HG02973 (cell line): ENCODE results near the gene INSL3.

Experiments used
- ATAC-seq: cut with Tn5 transposase; IDR thresholded peaks from one replicate; pipeline ENCODE4 v1.9.1; 2021; ENCODE audit warnings: moderate library complexity; ENCODE audit not compliant: unreplicated experiment

INSL3 gene

DNA sequence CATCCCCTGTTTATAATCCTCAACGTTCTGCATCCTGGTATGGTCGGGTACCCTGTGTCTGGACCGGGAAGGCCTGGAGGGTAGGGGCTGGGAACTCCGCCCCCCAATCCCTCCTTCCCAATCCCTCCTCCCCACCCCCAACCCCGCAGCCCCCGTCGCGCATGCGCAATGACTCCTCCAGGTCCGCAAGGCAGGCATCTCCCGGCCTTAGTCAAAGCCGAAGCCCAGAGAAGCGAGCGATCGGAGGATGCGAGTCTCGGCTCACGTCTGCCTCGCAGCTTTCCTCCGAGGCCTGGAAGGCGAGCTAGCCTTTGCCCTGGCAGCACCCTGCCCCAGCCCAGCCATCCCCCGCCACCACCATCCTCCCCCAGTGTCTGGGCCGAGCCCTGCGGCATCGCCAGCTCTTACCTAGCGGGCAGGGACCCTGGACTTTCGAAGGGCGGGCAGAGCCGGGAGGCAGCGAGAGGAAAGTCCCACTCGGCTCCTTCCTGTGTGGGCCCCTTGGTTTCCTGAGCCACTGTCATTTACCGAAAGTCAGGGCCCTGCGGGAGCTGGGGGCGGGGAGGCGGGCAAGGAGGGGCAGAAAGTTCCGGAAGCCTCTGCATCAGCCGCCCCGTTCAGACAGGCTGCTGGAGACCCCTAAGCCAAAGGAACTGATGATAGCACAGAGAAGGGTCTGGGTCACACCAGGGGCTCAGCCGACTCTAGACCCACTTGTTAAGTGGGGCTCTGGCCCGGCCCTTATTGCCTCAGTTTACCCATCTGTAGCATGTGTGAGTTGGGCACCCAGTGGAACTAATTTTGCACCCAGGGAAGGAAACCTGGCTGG, 26.4 kb upstream of the INSL3 start, which contains the start of gene JAK3:
JAK3 (minus strand) TSS at position 445 of the 829 bp plus-strand sequence. CDS start 3,565 bp downstream, outside the sequence.
- ATAC-seq, result peak; percentile 52

DNA sequence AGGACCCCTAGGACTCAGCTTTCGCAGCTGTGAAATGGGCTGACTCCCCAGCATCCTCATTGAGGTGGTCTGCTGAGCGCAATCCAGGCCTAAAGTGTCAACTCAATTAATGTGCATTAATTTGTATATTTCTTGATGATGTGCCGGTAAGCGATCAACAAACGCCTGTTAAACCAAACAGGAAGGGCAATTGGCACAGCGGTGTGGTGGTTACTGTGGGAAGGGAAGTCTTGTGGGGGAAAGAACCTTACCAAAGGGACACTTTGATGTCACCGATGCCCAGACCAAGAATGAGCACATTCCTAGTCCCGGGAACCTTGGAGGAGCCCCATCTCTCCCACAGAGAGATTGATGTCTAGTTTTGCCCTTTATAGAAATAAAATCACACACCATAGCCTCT, 24.8 kb upstream of the INSL3 start:
- no peak for ATAC-seq

DNA sequence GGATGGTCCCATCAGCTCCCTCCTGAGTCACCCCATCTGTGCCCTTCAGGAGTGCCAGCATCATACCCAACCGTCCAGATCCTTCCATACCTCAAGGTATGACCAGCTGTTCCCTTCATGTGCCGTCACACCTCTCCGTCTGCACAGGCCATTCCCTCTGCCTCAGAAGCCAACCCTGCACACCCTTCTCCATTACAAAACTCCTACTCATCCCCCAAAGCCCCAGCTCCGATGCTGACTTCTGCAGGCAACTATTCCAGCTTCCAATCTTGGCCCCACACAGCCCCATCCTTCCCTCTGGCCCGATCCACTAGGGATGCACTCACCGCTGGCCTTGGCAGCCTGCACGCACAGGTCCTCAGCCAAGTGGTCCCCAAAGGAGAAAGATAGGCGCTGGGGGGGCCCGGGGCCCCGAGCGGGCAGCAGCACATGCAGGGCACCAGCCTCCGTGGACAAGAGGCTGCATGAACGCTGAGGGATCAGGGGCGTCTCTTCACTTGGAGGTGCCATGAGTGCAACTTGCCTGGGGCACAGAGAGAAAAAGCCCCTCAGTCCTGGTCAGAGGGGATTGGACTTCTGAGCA, 22.7 kb upstream of the INSL3 start:
- ATAC-seq, result no peak

DNA sequence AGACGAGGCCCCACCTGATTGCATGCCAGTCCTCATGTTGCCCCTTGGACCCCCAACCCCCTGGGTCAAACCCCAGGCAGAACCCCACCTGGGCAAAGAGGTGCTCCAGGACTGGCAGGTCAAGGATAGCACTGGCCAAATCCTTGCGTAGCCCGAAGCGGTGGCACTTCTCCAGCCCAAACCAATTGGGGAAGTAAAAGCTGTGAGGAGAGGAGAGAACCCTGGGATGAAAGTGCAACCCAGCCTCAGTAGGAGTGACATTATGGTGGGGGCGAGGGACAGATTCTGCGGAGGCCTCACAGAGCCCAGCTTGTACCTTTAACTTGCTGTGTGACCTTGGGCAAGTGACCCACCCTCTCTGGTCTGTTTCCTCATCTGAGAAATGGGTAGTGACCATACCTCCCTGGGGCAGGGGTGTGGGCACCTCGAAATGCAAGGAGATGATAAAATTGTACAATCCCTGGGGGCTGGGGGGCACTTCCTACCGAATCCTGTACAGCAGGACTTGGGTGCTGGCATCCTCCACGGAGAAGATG, 22.0 kb upstream of the INSL3 start:
- no peak for ATAC-seq

DNA sequence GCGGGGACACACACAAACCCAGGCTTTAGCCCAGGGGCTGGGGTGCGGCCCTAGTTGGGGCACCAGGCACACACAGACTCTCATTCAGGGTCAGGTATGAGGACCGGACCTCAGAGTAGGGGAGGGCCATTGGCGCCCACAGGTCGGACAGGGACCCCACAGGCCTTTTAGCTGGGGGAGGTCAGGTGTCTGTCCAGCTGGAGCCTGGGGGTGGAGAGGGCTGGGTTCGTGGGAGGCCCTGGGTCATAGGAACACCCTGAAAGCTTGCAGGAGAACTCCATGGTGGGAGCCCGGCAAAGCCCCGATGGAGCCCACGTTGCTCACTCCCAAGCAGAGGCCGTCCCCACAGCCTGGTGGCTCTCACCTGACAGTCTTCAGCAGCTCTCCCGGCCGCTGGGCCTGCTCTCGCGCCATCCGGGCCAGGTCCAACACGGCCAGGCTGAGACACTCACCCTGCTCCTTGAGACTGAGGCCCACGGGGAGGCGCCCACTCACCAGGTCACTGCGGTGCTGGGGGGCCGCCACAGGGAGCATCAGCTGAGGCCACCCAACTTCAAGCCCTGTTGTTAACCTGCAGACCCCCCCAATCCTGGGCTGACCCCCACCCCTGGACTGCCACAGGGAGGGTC, 21.5 kb upstream of the INSL3 start:
- ATAC-seq, result no peak

DNA sequence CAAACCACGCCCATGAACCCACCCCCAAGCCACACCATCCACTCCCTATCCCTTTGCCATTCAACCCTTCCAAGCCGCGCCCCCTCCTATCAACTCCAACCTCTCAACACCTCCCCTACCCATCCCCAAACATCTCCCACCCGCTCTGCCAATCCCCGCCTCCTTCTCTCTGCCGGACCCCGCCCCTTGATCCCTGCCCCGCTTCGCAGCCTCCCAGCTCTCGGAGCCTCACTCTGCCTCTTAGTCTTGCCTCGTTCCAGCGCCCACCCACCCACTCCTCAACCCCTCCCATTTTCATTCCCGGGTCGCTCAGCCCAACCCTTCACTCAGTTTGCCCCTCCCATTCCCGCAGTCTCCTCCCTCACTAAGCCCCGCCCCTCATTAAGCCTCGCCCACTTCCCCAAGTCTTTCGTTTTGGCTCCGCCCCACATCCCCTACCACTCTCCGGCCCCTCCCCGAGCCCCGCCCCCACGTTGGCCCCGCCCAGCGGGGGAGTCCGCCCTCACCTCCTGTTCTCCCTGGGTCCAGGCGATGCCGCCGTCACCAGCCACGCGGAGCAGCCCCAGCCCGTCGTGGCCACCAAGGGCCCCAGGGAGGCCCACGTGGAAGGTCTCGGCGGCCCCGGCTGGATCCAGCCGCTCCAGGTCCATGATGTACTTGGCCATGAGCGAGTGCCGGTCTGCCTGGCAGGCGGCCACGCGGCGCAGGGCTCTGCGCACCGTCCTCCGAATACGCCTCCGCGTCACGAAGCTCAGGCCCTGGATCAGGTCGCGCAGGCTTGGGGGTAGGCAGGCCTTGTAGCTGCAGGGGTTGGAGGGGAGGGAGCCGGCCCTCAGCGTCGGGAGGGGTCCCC, 20.7 kb upstream of the INSL3 start:
- no peak for ATAC-seq

DNA sequence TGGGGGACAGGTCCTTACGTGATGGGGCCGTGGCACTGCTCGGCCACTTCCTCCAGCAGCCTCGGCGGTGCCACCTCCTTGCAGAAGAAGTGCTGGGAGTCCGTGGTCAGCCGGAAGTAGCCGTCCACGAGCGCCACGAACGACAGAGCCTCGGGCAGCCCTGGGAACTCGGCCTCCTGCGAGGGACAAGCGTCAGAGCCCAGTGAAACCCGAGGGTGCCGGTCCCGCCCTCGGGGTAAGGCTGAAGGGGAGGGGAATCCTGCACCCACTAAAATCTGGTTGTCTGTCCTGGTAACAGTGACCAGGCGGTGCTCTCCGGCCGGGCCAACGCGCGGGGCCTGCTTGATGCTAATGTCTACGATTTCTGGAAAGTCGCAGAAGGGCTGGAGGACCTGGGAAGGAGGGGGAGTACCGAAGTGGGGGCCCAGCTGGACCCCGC, 20.1 kb upstream of the INSL3 start:
- ATAC-seq, result no peak

DNA sequence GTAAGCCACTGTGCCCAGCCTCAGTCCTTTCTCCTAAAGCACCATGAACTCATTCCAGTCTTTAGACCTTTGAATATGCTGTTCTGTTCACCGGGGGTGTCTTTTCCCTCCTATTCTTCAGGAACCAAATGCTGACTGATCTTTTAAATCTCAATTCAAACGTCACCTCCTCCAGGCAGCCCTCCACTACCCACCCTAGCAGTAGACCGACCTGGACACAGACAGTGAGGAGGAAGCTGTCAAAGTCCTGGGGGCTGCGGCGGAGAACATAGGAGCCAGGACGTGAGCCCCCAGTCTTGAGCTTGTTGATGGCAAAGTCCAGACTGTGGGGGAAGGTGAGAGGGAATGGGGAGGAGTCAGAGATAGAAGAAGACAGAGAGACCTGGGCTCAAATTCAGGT, 18.7 kb upstream of the INSL3 start:
- ATAC-seq, result no peak

DNA sequence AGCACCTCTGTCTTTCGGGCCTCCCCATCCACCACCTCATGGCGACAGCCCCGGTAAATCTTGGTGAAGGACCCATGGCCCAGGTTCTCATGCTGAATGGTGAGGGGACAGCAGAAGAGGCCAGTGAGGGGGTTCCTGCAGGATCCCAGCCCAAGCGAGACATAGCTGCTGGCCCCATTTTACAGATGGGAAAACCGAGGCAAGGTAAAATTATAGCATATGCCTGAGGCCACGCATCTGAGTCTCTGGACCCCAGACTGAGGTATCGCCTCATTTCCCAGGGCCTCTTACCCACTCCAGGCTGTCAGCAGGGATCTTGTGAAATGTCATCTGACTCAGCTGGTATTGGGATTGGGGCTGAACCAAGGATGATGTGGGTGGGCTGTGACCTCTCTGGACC, 16.7 kb upstream of the INSL3 start:
- no peak for ATAC-seq

DNA sequence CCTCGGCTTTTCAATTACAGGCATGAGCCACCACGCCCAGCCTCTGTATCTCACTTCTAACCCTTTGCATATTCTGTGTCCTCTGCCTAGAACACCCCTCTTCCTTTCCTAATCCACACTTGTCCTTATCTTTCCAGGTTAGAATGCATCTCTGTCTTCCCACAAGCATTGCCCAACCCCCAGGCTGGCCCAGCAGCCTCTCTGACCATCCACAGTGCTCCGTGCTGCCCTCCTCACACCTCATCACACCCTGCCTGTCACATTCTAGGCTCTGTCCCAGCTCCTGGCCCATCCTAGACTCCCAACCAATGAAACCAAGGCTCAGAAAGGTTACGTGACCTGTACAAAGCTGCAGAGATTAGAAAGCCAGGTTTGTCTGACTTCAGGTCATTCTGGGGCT, 15.2 kb upstream of the INSL3 start:
- ATAC-seq, result no peak

DNA sequence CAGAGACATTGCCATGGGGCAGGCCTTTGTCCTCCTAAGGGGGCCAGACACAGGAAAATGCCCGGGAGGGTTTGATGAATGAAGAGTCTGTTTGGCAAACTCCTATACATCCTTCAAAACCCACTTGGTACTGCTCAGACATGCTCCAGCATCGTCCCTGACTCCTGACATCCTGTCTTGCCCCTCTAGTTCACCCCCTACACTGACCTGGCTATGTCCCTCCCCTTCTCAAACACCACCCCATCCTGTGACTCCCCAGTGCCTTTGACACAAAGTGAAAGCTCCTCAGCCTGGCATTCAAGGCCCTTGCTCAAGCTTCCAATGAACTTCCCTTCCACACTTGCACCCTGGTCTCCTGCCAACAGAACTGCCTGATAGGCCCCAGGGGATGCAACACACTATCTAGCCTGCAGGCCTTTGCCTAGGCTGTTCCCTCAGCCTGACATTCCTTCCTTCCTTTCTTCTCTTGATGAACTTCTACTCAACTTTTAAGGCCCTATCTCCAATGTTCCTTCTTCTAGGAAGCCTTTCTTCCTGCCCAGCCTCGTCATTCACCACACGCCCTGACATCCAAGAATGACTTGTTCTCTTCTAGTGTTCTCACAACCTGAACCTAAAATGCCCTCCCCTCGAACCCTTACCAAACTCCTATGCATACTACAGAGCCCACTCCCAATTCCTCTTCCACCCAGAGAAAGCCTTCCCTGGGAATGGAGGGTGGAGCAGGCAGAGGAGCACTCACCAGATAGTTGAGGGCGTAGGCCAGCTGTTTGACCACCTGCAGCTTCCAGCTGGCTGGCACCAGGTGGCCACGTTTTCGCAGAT, 14.1 kb upstream of the INSL3 start:
- no peak for ATAC-seq

DNA sequence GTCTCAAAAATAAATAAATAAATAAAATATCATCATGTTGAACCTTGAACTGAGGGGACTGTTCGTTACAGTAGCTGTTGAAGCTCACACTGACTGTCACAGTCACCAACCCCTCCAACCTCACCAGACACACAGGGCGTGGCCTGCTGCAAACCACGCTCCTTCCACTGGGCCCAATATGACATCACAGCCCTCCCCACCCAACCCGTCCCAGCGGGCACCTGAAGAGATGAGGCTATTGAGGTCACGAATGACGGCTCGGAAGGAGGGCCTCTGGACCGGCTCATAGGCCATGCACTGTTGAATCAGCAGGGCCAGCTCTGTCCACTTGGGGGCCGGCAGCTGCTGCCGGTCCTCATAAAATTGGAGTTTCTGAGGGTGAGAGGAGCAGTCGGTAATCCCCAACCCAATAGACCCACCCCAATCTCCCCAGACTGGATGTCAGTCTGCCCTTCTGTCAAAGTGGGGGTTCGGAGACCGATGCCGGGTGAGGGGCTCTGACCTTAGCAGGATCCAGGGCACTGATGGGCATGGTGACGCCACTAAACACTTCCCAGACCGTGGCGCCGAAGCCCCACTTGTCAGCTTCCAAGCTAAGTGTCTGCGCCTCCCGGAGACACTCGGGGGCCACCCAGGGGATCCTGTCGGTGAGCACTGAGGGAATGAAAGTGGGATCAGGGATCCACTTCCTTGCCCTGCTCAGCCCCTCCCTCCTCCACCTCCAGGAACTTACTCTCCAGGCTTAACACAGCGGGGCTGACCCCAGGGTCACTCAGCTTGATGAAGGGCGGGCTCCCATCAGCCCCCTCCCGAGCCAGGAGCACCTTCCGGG, 13.2 kb upstream of the INSL3 start:
- ATAC-seq, result no peak

DNA sequence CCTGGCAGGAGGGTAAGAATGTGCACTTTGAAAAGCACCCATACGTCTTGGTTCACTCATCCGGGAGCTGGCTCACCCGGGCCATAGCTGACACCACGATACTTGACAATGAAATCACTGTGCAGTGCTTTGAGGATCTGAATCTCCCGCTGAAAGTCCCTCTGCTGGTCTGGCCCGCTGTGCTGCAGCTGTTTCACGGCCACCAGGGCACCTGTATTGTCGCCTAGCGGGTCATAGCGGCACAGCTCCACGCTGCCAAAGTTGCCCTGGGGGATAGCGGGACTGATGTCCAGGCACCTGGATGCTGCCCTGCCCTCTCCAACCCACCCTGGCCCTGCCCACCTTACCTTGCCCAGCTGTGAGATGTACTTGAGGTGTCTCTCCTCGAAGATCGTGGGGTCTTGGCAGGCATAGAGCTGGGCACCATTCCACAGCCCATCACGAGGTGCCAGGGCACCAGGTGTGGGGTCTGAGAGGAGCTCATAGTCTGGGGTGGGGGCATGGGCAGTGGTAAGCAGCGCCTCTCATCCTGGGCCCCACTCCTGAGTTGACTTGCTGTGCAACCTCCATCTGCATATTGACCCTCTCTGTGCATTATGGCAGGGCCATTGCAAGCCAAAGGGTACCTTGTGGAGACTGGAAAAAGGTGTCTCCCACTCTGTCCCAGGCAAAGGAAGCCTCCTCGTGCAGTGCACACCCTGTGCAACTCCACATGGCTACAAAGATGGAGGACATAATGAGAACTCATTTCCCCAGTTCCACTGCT, 11.3 kb upstream of the INSL3 start:
- ATAC-seq, result no peak

DNA sequence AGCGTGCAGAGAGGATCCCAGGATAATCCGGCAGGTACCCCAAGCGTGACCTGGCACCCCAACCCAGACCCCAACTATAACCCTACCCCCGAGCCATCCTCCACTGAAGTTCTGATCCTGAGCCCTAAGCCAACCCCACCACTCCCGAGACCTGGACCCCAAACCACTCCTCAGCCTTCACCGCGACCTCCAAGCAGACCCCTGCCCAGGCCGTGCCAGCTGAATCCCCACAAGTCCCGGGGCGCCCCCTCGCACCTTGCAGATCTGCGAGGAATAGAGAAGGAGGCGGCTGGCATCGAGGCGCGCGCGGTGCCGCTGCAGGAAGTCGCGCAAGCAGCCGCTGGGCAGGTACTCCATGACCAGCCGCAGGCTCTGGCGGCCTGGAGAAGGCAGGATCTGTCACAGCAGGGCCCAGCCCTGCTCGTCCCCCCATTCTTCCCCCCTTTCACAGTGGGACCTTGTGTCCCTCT, 10.1 kb upstream of the INSL3 start:
- no peak for ATAC-seq

DNA sequence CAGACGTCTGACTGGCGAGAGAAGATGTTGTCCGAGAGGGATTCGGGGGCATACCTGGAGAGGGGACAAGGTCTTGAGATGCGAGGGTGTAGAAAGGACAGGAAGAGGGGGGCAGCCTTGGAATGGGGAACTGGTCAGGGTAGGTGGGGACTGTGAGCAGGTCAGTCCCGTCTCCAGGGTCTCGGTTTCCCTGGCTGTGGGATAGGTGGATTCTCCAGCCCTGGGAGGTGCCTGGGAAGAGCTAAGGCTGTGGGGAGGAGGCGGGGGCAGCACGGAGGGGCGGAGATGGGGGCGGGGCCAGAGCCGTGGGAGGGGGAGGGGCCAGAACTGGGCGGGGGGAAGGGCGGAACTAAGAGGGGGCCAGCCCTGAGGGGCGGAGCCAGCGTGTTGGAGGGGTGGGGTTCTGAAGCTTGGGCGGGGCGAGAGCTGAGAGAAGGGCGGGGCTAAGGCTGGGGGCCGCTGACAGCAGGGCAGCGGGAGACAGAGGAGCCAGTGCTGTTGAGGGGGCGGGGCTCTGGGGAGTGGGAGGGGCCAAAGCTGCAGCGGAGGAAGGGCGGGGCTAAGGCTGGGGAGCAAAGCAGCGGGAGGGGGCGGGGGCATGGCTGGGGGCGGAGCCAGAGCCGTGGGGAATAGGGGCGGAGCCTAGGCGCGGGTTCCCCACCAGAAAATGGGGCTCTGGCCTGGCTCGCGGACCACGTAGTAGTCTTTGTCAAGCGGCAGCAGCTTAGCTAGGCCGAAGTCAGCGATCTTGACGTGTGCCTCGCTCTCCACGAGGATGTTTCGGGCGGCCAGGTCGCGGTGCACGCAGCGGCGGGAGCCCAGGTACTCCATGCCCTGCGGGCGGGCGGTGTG, 9.5 kb upstream of the INSL3 start:
- ATAC-seq, result no peak

DNA sequence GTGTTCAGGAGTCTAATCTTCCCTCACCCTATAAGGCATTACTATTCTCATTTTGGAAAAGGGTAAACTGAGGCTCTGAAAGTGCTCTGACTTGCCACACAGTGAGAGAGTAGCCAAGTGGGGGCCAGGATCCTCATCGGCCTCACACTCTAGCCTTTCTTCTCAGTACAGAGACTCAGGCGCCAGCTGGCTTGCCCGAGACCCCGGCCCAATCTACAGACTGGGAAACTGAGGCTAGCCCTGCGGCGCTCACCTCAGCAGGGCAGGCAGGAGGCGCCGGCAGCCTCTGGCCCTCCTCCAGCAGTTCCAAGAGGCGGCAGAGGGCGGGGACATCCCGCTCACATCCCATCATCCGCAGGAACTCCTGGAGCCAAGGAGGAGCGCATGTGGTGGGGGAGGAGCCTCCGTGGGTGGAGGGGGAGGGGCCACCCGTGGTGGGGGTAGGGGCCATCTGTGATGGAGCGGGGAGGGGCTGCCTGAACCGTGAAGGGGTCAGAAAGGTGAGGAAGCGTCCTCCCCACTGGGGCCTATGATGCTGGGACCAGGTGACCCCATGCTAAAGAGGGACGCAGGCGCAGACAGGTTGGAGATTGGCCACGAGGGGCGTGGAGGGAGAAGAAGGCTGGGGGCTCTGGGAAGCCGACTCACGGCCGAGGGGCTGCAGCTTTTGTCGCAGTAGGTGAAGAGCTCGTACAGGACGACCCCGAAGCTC, 8.7 kb upstream of the INSL3 start:
- ATAC-seq, result no peak
